Measurements from ENCODE around the gene EHD3.

DNA sequence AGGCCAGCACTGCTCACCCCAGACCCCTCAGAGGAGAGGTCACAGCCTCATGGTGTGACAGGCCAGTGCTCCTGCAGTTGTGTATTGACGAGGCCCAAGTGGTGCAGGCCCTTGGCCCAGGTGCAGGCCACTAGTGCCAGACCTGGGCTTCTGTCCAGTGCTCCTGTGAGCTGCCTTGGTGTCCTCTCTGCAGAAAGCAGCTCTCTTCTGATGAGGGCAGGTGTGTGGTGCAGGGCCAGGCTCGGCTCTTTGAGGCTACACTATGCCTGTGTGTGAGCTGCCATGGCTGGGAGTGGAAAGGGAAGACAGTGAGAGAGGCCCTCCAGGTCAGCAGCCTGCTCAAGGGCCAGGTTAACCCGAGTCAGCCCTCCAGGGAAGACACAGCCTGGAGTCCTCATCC is 17.1 kb downstream of the EHD3 start:
- TF ChIP-seq, protein P1, sequence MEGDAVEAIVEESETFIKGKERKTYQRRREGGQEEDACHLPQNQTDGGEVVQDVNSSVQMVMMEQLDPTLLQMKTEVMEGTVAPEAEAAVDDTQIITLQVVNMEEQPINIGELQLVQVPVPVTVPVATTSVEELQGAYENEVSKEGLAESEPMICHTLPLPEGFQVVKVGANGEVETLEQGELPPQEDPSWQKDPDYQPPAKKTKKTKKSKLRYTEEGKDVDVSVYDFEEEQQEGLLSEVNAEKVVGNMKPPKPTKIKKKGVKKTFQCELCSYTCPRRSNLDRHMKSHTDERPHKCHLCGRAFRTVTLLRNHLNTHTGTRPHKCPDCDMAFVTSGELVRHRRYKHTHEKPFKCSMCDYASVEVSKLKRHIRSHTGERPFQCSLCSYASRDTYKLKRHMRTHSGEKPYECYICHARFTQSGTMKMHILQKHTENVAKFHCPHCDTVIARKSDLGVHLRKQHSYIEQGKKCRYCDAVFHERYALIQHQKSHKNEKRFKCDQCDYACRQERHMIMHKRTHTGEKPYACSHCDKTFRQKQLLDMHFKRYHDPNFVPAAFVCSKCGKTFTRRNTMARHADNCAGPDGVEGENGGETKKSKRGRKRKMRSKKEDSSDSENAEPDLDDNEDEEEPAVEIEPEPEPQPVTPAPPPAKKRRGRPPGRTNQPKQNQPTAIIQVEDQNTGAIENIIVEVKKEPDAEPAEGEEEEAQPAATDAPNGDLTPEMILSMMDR (IDR thresholded peaks at IDR 0.05; ENCODE audit: insufficient read depth, low read length) = no peak
- TF ChIP-seq GABPA (IDR thresholded peaks at IDR 0.05; ENCODE audit: low read depth) (no peak), POLR2AphosphoS5 (IDR thresholded peaks at IDR 0.05; ENCODE audit: low read depth) (no peak), SPI1 (IDR thresholded peaks at IDR 0.05; ENCODE audit: borderline replicate concordance, low read depth) (no peak)
- TF ChIP-seq, protein P2, sequence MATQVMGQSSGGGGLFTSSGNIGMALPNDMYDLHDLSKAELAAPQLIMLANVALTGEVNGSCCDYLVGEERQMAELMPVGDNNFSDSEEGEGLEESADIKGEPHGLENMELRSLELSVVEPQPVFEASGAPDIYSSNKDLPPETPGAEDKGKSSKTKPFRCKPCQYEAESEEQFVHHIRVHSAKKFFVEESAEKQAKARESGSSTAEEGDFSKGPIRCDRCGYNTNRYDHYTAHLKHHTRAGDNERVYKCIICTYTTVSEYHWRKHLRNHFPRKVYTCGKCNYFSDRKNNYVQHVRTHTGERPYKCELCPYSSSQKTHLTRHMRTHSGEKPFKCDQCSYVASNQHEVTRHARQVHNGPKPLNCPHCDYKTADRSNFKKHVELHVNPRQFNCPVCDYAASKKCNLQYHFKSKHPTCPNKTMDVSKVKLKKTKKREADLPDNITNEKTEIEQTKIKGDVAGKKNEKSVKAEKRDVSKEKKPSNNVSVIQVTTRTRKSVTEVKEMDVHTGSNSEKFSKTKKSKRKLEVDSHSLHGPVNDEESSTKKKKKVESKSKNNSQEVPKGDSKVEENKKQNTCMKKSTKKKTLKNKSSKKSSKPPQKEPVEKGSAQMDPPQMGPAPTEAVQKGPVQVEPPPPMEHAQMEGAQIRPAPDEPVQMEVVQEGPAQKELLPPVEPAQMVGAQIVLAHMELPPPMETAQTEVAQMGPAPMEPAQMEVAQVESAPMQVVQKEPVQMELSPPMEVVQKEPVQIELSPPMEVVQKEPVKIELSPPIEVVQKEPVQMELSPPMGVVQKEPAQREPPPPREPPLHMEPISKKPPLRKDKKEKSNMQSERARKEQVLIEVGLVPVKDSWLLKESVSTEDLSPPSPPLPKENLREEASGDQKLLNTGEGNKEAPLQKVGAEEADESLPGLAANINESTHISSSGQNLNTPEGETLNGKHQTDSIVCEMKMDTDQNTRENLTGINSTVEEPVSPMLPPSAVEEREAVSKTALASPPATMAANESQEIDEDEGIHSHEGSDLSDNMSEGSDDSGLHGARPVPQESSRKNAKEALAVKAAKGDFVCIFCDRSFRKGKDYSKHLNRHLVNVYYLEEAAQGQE (IDR thresholded peaks at IDR 0.05; ENCODE audit: insufficient replicate concordance, low read depth) = no peak
